Keratinocyte (primary cell): Measurements from ENCODE around the gene ABI3BP. TPM values are rescaled to one million over a fixed set of nuclear protein-coding genes. Genes with fewer than 3 reads are reported as not detected.
"Not testable (repeated sequence)": the region's sequence is repeated elsewhere in the genome, so short reads cannot be mapped to it uniquely, and the experiment has no call there.

Experiments used
- DNase-seq: peaks from one replicate; pipeline ENCODE4 v3.0.0-alpha.2; 2011; ENCODE audit warnings: low read depth, missing footprints, low spot score
- FAIRE-seq: peaks from 2 replicates; lab custom pipeline; 2011; peaks lifted over from hg19 to GRCh38; lab: Jason Lieb, UNC
- H2AFZ ChIP-seq: 2 replicates; pipeline ENCODE4 v1.6.0; 2012; ENCODE audit warnings: low read length, control low read depth, inconsistent platforms; ENCODE audit not compliant: control insufficient read depth
- H3K27ac ChIP-seq: 2 replicates; pipeline ENCODE4 v1.5.1; 2011; ENCODE audit warnings: low read length; ENCODE audit not compliant: control insufficient read depth, insufficient read depth
- H3K27me3 ChIP-seq: 3 replicates; pipeline ENCODE4 v1.6.0; 2011; ENCODE audit warnings: low read length; ENCODE audit not compliant: control insufficient read depth, insufficient read depth; ENCODE audit errors: extremely low read depth
- H3K36me3 ChIP-seq, 2 experiments: 2 replicates in 1 of 2; 3 replicates in 1 of 2; pipeline ENCODE4 v1.5.1; 2011; ENCODE audit warnings: low read length in 2 of 2, mild to moderate bottlenecking in 1 of 2; ENCODE audit not compliant: control insufficient read depth in 2 of 2, insufficient read depth in 2 of 2; ENCODE audit errors: extremely low read depth in 1 of 2
- H3K4me1 ChIP-seq: 3 replicates; pipeline ENCODE4 v1.5.1; 2011; ENCODE audit warnings: low read length; ENCODE audit not compliant: control insufficient read depth, insufficient read depth; ENCODE audit errors: extremely low read depth
- H3K4me2 ChIP-seq: 3 replicates; pipeline ENCODE4 v1.6.0; 2011; ENCODE audit warnings: low read depth, low read length; ENCODE audit not compliant: control insufficient read depth, insufficient read depth; ENCODE audit errors: extremely low read depth
- H3K4me3 ChIP-seq, 3 experiments: fragments of 200-600 bp in 1 of 3; sonication (generic) in 1 of 3; 2 replicates in 2 of 3; 3 replicates in 1 of 3; pipeline ENCODE4 v1.5.1; 2011 to 2016; ENCODE audit warnings: low read length in 3 of 3, mild to moderate bottlenecking in 3 of 3, control low read depth in 2 of 3, inconsistent platforms in 1 of 3, low read depth in 1 of 3, mixed read lengths in 1 of 3, mixed run types in 1 of 3, moderate library complexity in 1 of 3; ENCODE audit not compliant: control insufficient read depth in 2 of 3, insufficient read depth in 2 of 3; ENCODE audit errors: extremely low read depth in 1 of 3
- H3K79me2 ChIP-seq: 2 replicates; pipeline ENCODE4 v1.6.0; 2012; ENCODE audit warnings: low read length; ENCODE audit not compliant: control insufficient read depth, insufficient read depth
- H3K9ac ChIP-seq: 3 replicates; pipeline ENCODE4 v1.6.0; 2011; ENCODE audit warnings: low read length; ENCODE audit not compliant: control insufficient read depth, insufficient read depth; ENCODE audit errors: extremely low read depth
- H3K9me1 ChIP-seq: 3 replicates; pipeline ENCODE4 v1.6.0; 2011; ENCODE audit warnings: low read length; ENCODE audit not compliant: control insufficient read depth, insufficient read depth; ENCODE audit errors: extremely low read depth
- H3K9me3 ChIP-seq: 2 replicates; pipeline ENCODE4 v1.5.1; 2012; ENCODE audit warnings: low read depth, low read length; ENCODE audit not compliant: control insufficient read depth
- H4K20me1 ChIP-seq: 3 replicates; pipeline ENCODE4 v1.6.0; 2011; ENCODE audit warnings: low read length; ENCODE audit not compliant: control insufficient read depth, insufficient read depth; ENCODE audit errors: extremely low read depth
- CTCF ChIP-seq, 3 experiments: IDR thresholded peaks in 1 of 3; conservative IDR thresholded peaks in 1 of 3; optimal IDR thresholded peaks in 1 of 3; 2 replicates in 2 of 3; 3 replicates in 1 of 3; pipeline versions ENCODE3 to v1.5.1; 2011; ENCODE audit warnings: low read length in 3 of 3, mild to moderate bottlenecking in 3 of 3, moderate library complexity in 2 of 3, control low read depth in 1 of 3, inconsistent platforms in 1 of 3; ENCODE audit not compliant: insufficient read depth in 2 of 3; ENCODE audit errors: extremely low read depth in 1 of 3
- EZH2 ChIP-seq: IDR thresholded peaks from one replicate; pipeline ENCODE4 v1.6.1; 2012; ENCODE audit warnings: inconsistent platforms, mild to moderate bottlenecking, low read length, moderate library complexity
- dilution Hi-C: fragments of 300-500 bp; cut with MboI; formaldehyde crosslinking; loops from one replicate; pipeline ENCODE4 v1.7.0; 2020; ENCODE audit warnings: low sequenced_read_pairs; ENCODE audit not compliant: extremely low pct_ligation_motif_present
- polyA plus RNA-seq, 5 experiments: library from polyadenylated mRNA; depleted of rRNA in 3 of 5; stranded (reverse) in 3 of 5; stranded (forward) in 1 of 5; unstranded in 1 of 5; fragments of >200 nt; gene quantifications; 1 replicate in 1 of 5; 2 replicates in 3 of 5; 3 replicates in 1 of 5; pipeline versions ENCODE4 v1.2.1 to v1.2.3, GENCODE V29; 2011 to 2012; ENCODE audit warnings: missing spikeins in 2 of 5, low read depth in 1 of 5, low replicate concordance in 1 of 5

ABI3BP gene
- polyA plus RNA-seq, 1 donor (not counting 4 experiments of a cell fraction or from before 2014, with no cell fraction given) = 0.59 TPM

GRCh38 chr3:100947119-100947518 lies 46.1 kb downstream of the ABI3BP start:
- H3K27ac ChIP-seq = no peak overlapping the region
- dilution Hi-C loops = no loop called here
- no peaks in the 10 kb centered on the region for H3K9me1 ChIP-seq
- no peaks in the 10 kb centered on the region for H4K20me1 ChIP-seq
- TF ChIP-seq EZH2 (no peak), CTCF (optimal IDR thresholded peaks at IDR 0.05 in 1 of 3, IDR thresholded peaks at IDR 0.05 in 1 of 3, conservative IDR thresholded peaks at IDR 0.05 in 1 of 3; ENCODE audit: extremely low read depth in 1 of 3, insufficient read depth in 2 of 3, low read length in 3 of 3) (no peak)
- no peaks in the 10 kb centered on the region for H3K79me2 ChIP-seq
- H3K36me3 ChIP-seq = no peaks in the 10 kb centered on the region
- no peak overlapping the region for H2AFZ ChIP-seq
- no peak overlapping the region for H3K4me2 ChIP-seq
- H3K4me3 ChIP-seq = no peak overlapping the region
- FAIRE-seq (no peak), DNase-seq (no peak)
- no peak overlapping the region for H3K9ac ChIP-seq
- H3K4me1 ChIP-seq = no peaks in the 10 kb centered on the region
- H3K9me3 ChIP-seq = no peaks in the 10 kb centered on the region
- H3K27me3 ChIP-seq = no peaks in the 10 kb centered on the region

- H3K4me1 ChIP-seq, H3K27me3 ChIP-seq, H3K4me3 ChIP-seq, H3K79me2 ChIP-seq, H3K36me3 ChIP-seq, H3K9me3 ChIP-seq, H3K9ac ChIP-seq, DNase-seq, H3K9me1 ChIP-seq, H3K4me2 ChIP-seq, H3K27ac ChIP-seq, H2AFZ ChIP-seq, H4K20me1 ChIP-seq, dilution Hi-C loops, FAIRE-seq: not testable (repeated sequence)
Observed at GRCh38 chr3:100946096-100946495, 47.1 kb downstream of the ABI3BP start.

DNA sequence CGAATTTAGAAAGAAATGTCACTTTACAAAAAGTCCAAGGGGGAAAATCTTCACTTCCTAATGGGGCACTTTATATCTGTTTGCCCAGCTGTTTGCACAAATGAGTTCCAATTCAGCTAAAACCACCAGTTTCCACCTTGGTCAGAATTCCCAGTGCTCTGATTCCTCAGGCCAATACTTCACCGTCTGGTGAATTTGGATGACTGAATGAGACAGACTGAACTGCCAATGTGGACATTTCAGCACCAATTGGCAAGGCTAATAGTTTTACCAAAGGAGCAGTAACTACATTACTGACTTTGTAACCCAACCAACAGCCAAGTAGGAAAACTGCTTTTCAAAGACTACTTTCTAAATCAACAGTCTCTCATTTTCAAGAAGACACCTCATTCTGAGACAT lies 51.8 kb downstream of the ABI3BP start:
- no peak overlapping the region for H3K9ac ChIP-seq
- no peak for TF ChIP-seq EZH2
- TF ChIP-seq CTCF (optimal IDR thresholded peaks at IDR 0.05 in 1 of 3, IDR thresholded peaks at IDR 0.05 in 1 of 3, conservative IDR thresholded peaks at IDR 0.05 in 1 of 3; ENCODE audit: extremely low read depth in 1 of 3, insufficient read depth in 2 of 3, low read length in 3 of 3) = no peak
- no peaks in the 10 kb centered on the region for H3K36me3 ChIP-seq
- H3K4me2 ChIP-seq = peak overlapping the region; percentile 42
- no peaks in the 10 kb centered on the region for H3K9me1 ChIP-seq
- peak overlapping the region; percentile 5 for H3K27ac ChIP-seq
- H3K79me2 ChIP-seq = no peaks in the 10 kb centered on the region
- no peaks in the 10 kb centered on the region for H4K20me1 ChIP-seq
- no peaks in the 10 kb centered on the region for H3K9me3 ChIP-seq
- no peak for FAIRE-seq
- H3K4me1 ChIP-seq = peaks cover 17% of the 10 kb centered on the region
- H3K27me3 ChIP-seq = no peaks in the 10 kb centered on the region
- peak overlapping the region; percentile 70 for H2AFZ ChIP-seq
- DNase-seq = no peak
- dilution Hi-C loops = no loop called here
- peak overlapping the region in 2 of 3 experiments; percentile 16 to 21 for H3K4me3 ChIP-seq
